MM.1S (cell line): ENCODE data around the gene ANKDD1A.

Experiments used
- CTCF ChIP-seq: fragments of 300-600 bp; sonication (generic); IDR thresholded peaks from 2 replicates; pipeline ENCODE4 v1.5.1; 2016; ENCODE audit warnings: antibody characterized with exemption, low read length, mixed read lengths
- EZH2 ChIP-seq: fragments of 300-600 bp; sonication (generic); optimal IDR thresholded peaks from 2 replicates; pipeline ENCODE3; 2017; ENCODE audit warnings: low read depth, mild to moderate bottlenecking, antibody characterized with exemption, low read length, mixed read lengths
- EZH2phosphoT487 ChIP-seq: fragments of 300-600 bp; sonication (generic); IDR thresholded peaks from 2 replicates; pipeline ENCODE4 v1.6.1; 2018; ENCODE audit warnings: antibody characterized with exemption, low read length

- TF ChIP-seq CTCF: no peak
- TF ChIP-seq EZH2: no peak
- TF ChIP-seq EZH2phosphoT487: no peak
Observed at GRCh38 chr15:64911311-64912186, at the start of gene ANKDD1A.
